Glomerular endothelial cell (primary cell): ENCODE data around the gene PSTPIP1. TPM values are rescaled to one million over a fixed set of nuclear protein-coding genes. Genes with fewer than 3 reads are reported as not detected.

Experiments
- DNase-seq: peaks from one replicate; pipeline ENCODE4 v3.0.0-alpha.2; 2011; ENCODE audit warnings: low read depth, low spot score; ENCODE audit errors: extremely low read depth
- total RNA-seq: library from RNA; depleted of rRNA; stranded (reverse); fragments of >200 nt; gene quantifications from 2 replicates; pipeline ENCODE4 v1.2.3, GENCODE V29; 2015

PSTPIP1 gene
- total RNA-seq, 1 donor from 2014 or later: not detected

GRCh38 chr15:77028451-77029165, 33.7 kb downstream of the PSTPIP1 start:
- no peak for DNase-seq

GRCh38 chr15:77029166-77030047, 34.5 kb downstream of the PSTPIP1 start:
- DNase-seq: no peak

GRCh38 chr15:77030048-77030927, 35.4 kb downstream of the PSTPIP1 start:
- DNase-seq: no peak

- DNase-seq: no peak
Measured at GRCh38 chr15:77030928-77031375, 36.0 kb downstream of the PSTPIP1 start.

- DNase-seq: no peak
Measured at GRCh38 chr15:77031376-77032050, 36.6 kb downstream of the PSTPIP1 start.

GRCh38 chr15:77032052-77032646, 37.2 kb downstream of the PSTPIP1 start:
- no peak for DNase-seq

GRCh38 chr15:77032647-77033416, 37.9 kb downstream of the PSTPIP1 start:
- no peak for DNase-seq

- no peak for DNase-seq
Measured at GRCh38 chr15:77033417-77033728, 38.4 kb downstream of the PSTPIP1 start.

- DNase-seq: no peak
Measured at GRCh38 chr15:77033729-77034671, 39.1 kb downstream of the PSTPIP1 start.

- DNase-seq: no peak
Measured at GRCh38 chr15:77034695-77035489, 40.0 kb downstream of the PSTPIP1 start.

- no peak for DNase-seq
Measured at GRCh38 chr15:77035584-77035983, 40.7 kb downstream of the PSTPIP1 start.

- DNase-seq: no peak
Measured at GRCh38 chr15:77035999-77036471, 41.1 kb downstream of the PSTPIP1 start.

- no peak for DNase-seq
Measured at GRCh38 chr15:77036537-77037387, 41.8 kb downstream of the PSTPIP1 start.

- no peak for DNase-seq
Measured at GRCh38 chr15:77037388-77038209, 42.7 kb downstream of the PSTPIP1 start.
